ENCODE results near the gene NOL7. TPM values are rescaled to one million over a fixed set of nuclear protein-coding genes. Genes with fewer than 3 reads are reported as not detected.

The NOL7 gene
- total and polyA plus RNA-seq, 2 of the 4 experiments (the other 2 are of a cell fraction) = 21.3 to 34.5 TPM

GRCh38 chr6:13579911-13580310 is 35.2 kb upstream of the NOL7 start:
- no CpG with 5 or more reads among the region's 1 CpG for WGBS, 2 experiments (ENCODE audit: extremely low coverage in 2 of 2, insufficient read length in 1 of 2)
- Histone ChIP-seq H2AK9ac (replicated peaks; ENCODE audit: low read depth, low read length, poor library complexity) (no peak overlapping the region), H4K5ac (ENCODE audit: low read depth, low read length) (no peak overlapping the region), H3K27me3 (ENCODE audit: control insufficient read depth, insufficient read depth, low read length) (no peaks in the 10 kb centered on the region), H2AK5ac (ENCODE audit: low read depth, low read length) (no peak overlapping the region), H3K4me2 (ENCODE audit: low read depth, low read length) (no peak overlapping the region), H4K8ac (ENCODE audit: low read depth in 2 of 2, low read length in 2 of 2) (no peak overlapping the region), H3K18ac (ENCODE audit: low read depth, low read length) (no peak overlapping the region), H3K27ac (ENCODE audit: insufficient read depth, low read length) (no peak overlapping the region), H3K4me3 (ENCODE audit: insufficient read depth, low read depth, low read length) (no peak overlapping the region), H3K56ac (ENCODE audit: extremely low read depth, insufficient read depth, low read length) (no peak overlapping the region), H3K9ac (ENCODE audit: low read depth, low read length) (no peak overlapping the region), H3K4me1 (ENCODE audit: control insufficient read depth, insufficient read depth, low read length) (no peaks in the 10 kb centered on the region), H3K9me3 (ENCODE audit: control insufficient read depth, insufficient read depth, low read length) (no peaks in the 10 kb centered on the region), H3K9me1 (ENCODE audit: insufficient read depth, low read length) (peaks cover 4% of the 10 kb centered on the region; the same call in 1 of the 2 replicates), H3K79me1 (ENCODE audit: low read depth in 1 of 2, low read length in 2 of 2) (peaks cover 0 to 5% of the 10 kb centered on the region in 2 experiments; a peak in 3 of 4 replicates), H2AFZ (replicated peaks; ENCODE audit: low read length, poor library complexity) (no peak overlapping the region), H2BK15ac (ENCODE audit: low read depth, low read length) (no peak overlapping the region), H2BK120ac (ENCODE audit: low read depth, low read length) (no peak overlapping the region), H4K20me1 (ENCODE audit: insufficient read depth, low read length) (no peaks in the 10 kb centered on the region), H3K4ac (ENCODE audit: low read depth, low read length) (no peak overlapping the region), H3K14ac (replicated peaks; ENCODE audit: low read depth, low read length) (no peak overlapping the region), H3K36me3 (ENCODE audit: control insufficient read depth, insufficient read depth, low read length) (peaks cover 9% of the 10 kb centered on the region; the same call in 1 of the 2 replicates), H2BK20ac (ENCODE audit: low read depth, low read length) (no peak overlapping the region), H4K91ac (ENCODE audit: insufficient read depth, low read depth, low read length) (no peak overlapping the region), H2BK5ac (ENCODE audit: low read depth, low read length, poor library complexity, severe bottlenecking) (no peak overlapping the region), H3K23ac (ENCODE audit: low read depth, low read length) (no peak overlapping the region)
- no peak for TF ChIP-seq RFX5 (IDR thresholded peaks at IDR 0.05; ENCODE audit: low read depth, low read length)
- TF ChIP-seq NFE2L2 (IDR thresholded peaks at IDR 0.05; ENCODE audit: low read depth, low read length) = no peak
- TF ChIP-seq RAD21 (IDR thresholded peaks at IDR 0.05; ENCODE audit: low read length) = no peak
- TF ChIP-seq SMC3 (IDR thresholded peaks at IDR 0.05; ENCODE audit: low read depth, low read length) = no peak
- no peak for TF ChIP-seq CHD1 (IDR thresholded peaks at IDR 0.05; ENCODE audit: low read depth, low read length)
- no peak for TF ChIP-seq POLR2A (IDR thresholded peaks at IDR 0.05; ENCODE audit: low read depth, low read length)
- TF ChIP-seq ELK1 (IDR thresholded peaks at IDR 0.05; ENCODE audit: borderline replicate concordance, low read depth, low read length) = no peak
- no peak for TF ChIP-seq CEBPB (IDR thresholded peaks at IDR 0.05; ENCODE audit: low read depth, low read length)
- TF ChIP-seq MAZ (IDR thresholded peaks at IDR 0.05; ENCODE audit: borderline replicate concordance, low read depth, low read length) = no peak
- no peak for TF ChIP-seq USF2 (IDR thresholded peaks at IDR 0.05; ENCODE audit: low read depth, low read length)
- no peak for TF ChIP-seq BHLHE40 (IDR thresholded peaks at IDR 0.05; ENCODE audit: low read depth, low read length)
- in situ Hi-C loops (cut with MboI; ENCODE audit: low sequenced_read_pairs) = no loop called here
- DNase-seq = no peak
- ChIA-PET POLR2A (ENCODE audit: unreplicated experiment) (no interaction called here), CTCF (no interaction called here)
- intact Hi-C loops (cut with micrococcal nuclease) = no loop called here
- ATAC-seq (ENCODE audit: low read depth) = no peak
- no TSS peak for BruUV-seq (replicated peaks)
- dilution Hi-C loops (cut with HindIII; ENCODE audit: low sequenced_read_pairs, unreplicated experiment) = no loop called here

All from IMR-90 (cell line).